GM23248 (cell line): ENCODE data around the gene PEX10.

ENCODE experiments used
- EZH2 ChIP-seq: fragments of 200-600 bp; sonication (generic); IDR thresholded peaks from 2 replicates; pipeline ENCODE4 v1.6.1; 2018; ENCODE audit warnings: antibody characterized with exemption, mild to moderate bottlenecking; ENCODE audit not compliant: insufficient read depth, poor library complexity, severe bottlenecking
- EZH2phosphoT487 ChIP-seq: fragments of 200-600 bp; sonication (generic); IDR thresholded peaks from 2 replicates; pipeline ENCODE4 v1.6.1; 2018; ENCODE audit warnings: antibody characterized with exemption, moderate library complexity, mild to moderate bottlenecking, low read depth; ENCODE audit not compliant: insufficient read depth

GRCh38 chr1:2425892-2426291 lies 13.5 kb upstream of the PEX10 start:
- TF ChIP-seq EZH2 (no peak), EZH2phosphoT487 (no peak)
